Activated naive CD8-positive, alpha-beta T cell treated with anti-CD3 and anti-CD28 coated beads, Interleukin-2, amount 10 ng/mL, durations not matched to agents 7 days and 5 days (primary cell): ENCODE results near the gene CTIF. TPM values are rescaled to one million over a fixed set of nuclear protein-coding genes. Genes with fewer than 3 reads are reported as not detected.
"Not testable (repeated sequence)": the region's sequence is repeated elsewhere in the genome, so short reads cannot be mapped to it uniquely, and the experiment has no call there.

Source experiments
- ATAC-seq: fragments of 150-1000 bp; cut with Tn5 transposase; one replicate; pipeline ENCODE4 v1.10.0; 2021; ENCODE audit warnings: low read depth, moderate library complexity
- POLR2A ChIA-PET: fragments of 350-600 bp; sonication (Branson Sonifier 250); formaldehyde crosslinking; loops from one replicate; lab custom pipeline; 2021; ENCODE audit warnings: antibody characterized with exemption; lab: Charles Lee
- DNase-seq: peaks from one replicate; pipeline ENCODE4 v3.0.0; 2021
- H3K27ac Mint-ChIP-seq: one replicate; pipeline ENCODE4 v1.8.0; 2022; ENCODE audit warnings: mild to moderate bottlenecking, mixed read lengths
- H3K27me3 Mint-ChIP-seq: one replicate; pipeline ENCODE4 v1.8.0; 2022; ENCODE audit warnings: mild to moderate bottlenecking, moderate library complexity, mixed read lengths
- H3K36me3 Mint-ChIP-seq: one replicate; pipeline ENCODE4 v1.8.0; 2021; ENCODE audit warnings: mild to moderate bottlenecking, mixed read lengths
- H3K4me1 Mint-ChIP-seq: one replicate; pipeline ENCODE4 v1.8.0; 2021; ENCODE audit warnings: mixed read lengths
- H3K4me3 Mint-ChIP-seq: one replicate; pipeline ENCODE4 v1.8.0; 2022; ENCODE audit warnings: mild to moderate bottlenecking, moderate library complexity, mixed read lengths
- H3K9me3 Mint-ChIP-seq: one replicate; pipeline ENCODE4 v1.8.0; 2021; ENCODE audit warnings: mixed read lengths
- total RNA-seq, 2 experiments: library from RNA; stranded (reverse); gene quantifications; one replicate each; pipeline ENCODE4 v1.2.3, GENCODE V29; 2021

The CTIF gene
- total RNA-seq, 2 experiments from 2014 or later = 2.4 to 3.0 TPM

DNA sequence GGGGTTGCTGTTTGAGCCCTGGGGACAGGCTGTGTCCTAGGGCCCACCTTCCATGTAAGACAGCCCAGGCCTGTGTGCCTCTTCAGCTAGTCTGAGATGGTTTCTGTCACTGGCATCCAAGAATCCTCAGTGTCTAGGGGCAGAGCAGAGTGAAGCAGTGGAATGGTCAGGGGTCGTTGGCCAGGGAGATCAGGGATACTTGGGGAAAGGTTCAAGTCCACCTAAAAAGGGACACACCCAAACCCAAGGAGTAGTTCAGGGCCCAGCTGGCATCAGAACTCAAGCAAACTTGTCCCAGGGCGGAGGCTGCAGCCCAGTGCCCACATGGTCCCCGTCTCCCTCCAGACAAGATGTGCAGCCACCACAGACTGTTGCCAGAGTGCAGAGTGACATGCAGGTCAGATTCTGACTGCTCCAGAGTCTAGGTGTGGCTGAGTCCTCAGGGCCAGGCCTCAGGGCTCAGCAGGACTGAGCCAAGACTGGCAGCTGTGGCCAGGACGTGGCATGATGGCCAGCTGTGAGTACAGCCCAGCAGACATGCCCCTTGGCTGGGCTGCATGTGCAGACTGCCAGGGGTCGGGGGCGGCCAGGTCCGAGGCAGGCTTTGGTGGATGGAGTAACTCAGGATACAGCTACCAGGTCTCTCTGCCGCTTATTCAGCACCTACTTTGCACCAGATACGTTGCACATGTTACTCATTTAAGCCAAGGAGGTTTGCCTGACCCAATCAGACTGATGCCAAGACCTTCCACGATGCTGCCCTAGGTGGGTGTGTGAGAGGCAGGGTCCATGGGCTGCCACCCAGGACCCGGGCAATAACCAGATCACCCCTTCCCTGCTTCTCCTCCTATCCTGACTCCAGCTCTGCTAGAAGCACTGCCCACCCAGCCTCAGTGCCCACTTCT, 265.4 kb downstream of the CTIF start:
- peaks cover 41% of the 10 kb centered on the region for H3K4me1 Mint-ChIP-seq
- H3K4me3 Mint-ChIP-seq = no peak overlapping the region
- DNase-seq = peak; percentile 24
- H3K9me3 Mint-ChIP-seq = no peaks in the 10 kb centered on the region
- no peak for ATAC-seq
- POLR2A ChIA-PET = no interaction called here
- no peaks in the 10 kb centered on the region for H3K27me3 Mint-ChIP-seq
- peak overlapping the region; percentile 32 for H3K27ac Mint-ChIP-seq
- peaks cover 4% of the 10 kb centered on the region for H3K36me3 Mint-ChIP-seq

DNA sequence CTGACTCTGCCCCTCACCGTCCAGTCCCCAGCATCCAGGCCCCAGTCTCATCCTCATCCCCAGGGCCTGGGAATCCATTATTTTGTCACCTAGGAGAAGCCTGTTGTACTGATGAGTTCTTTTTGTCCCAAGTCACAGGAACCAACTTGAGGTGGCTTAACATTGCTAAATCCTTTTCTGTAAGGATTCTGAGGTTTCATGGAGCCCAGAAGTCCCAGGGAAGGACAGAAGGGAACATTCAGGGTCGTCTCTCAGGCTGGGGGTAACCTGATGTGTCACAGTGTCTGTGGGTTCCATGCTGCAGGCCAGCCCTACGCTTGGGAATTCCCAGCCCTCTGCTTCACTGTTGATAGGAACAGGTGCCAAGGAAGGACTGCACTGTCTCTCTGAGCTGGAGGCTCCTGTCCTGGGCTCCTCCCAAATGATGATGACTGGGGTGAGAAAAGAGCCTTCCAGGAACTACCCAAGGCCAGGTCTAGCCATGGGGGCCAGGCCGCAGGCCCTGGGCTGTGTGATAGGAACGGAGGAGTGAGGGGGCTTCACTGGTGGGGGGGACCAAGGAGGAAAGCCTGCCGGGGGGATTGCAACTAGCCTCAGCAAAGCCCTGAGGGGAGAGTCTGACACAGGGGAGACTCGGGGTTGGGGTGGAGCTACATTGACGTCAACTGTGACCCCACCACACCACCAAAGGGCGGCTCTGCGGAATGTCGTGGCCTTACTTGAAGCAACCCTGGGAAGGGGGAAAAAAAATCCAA, 266.2 kb downstream of the CTIF start:
- Mint-ChIP-seq H3K4me1 (peaks cover 41% of the 10 kb centered on the region), H3K27ac (peak overlapping the region; percentile 32), H3K27me3 (no peaks in the 10 kb centered on the region), H3K36me3 (peaks cover 5% of the 10 kb centered on the region), H3K9me3 (no peaks in the 10 kb centered on the region), H3K4me3 (no peak overlapping the region)
- POLR2A ChIA-PET = no interaction called here
- ATAC-seq (no peak), DNase-seq (peak; percentile 23)

DNA sequence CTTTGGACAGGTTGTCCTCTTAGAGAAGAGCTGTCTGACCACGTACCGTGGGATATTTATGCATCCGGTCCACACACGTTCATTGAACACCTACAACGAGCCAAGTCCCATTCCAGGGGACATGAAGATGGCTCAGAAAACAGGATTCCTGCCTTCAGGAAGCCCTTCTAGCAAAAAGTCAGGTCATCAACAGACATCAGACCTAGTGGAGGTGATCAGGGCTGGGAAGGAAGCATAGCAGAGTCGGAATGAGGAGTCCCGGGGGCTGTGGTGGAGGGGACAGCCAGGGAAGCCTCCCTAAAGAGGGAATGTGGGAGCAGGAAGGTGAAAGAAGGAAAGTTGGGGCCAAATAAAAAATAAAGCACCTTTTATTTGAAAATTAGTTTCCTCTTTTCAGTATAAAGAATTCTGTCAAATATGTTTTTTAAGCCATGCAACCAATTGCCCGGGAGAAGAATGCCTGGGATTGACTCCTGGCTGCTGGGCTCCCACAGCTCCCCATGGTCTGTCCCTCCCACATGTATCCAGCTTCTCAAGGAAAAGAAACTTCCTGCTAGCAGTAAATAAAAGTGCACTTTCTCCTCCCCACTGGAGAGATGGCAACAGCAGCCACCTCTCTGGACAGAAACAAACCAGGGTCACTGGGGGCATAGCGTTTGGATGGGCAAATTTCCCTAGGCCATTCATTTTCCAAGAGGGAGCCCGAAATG, 267.1 kb downstream of the CTIF start:
- POLR2A ChIA-PET = interaction anchor here (1.0 kb wide), 1 partner anchor 15 kb away, joined by 3 read pairs; no protein-coding TSS in a partner anchor
- Mint-ChIP-seq H3K27ac (peak overlapping the region; percentile 82), H3K27me3 (peaks cover 2% of the 10 kb centered on the region), H3K4me1 (peaks cover 42% of the 10 kb centered on the region), H3K9me3 (no peaks in the 10 kb centered on the region), H3K36me3 (peaks cover 8% of the 10 kb centered on the region), H3K4me3 (no peak overlapping the region)
- ATAC-seq (no peak), DNase-seq (peak; percentile 15)

DNA sequence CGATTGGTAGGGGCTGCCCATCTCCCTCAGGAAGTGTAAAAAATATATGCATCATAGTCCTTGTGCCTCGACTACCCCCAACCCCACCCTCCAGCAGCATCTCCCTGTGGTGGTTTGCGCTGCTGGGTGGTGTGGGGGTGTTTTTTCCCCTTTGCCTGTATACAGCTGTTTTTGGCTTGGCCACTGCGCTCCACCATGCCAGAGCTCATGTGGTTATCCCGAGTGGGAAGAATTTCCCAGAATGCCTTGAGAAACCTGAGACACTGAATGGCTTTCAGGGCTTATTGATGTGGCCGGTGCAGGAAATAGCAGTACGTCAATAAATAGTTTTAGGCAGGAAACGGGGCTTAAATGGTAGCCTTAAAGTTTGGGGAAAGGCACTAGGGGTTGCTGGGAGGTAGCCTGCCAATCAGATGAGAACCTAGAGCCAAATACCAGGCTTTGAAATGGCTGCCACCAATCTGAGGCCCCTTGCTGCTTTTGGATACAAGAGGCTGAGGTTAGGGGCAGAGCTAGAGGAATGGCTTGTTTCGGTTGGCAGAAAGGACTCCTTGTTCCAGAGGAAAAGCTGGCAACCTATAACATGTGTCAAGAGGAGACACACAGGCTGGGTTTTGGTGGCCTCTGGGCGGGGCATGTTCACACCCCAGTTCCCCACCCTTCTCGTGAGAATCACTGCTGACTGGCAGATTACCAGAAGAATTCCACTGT, 267.9 kb downstream of the CTIF start:
- Mint-ChIP-seq H3K4me3 (peak overlapping the region; percentile 25), H3K27ac (peak overlapping the region; percentile 82), H3K9me3 (no peaks in the 10 kb centered on the region), H3K27me3 (peaks cover 2% of the 10 kb centered on the region), H3K4me1 (peaks cover 40% of the 10 kb centered on the region), H3K36me3 (peaks cover 6% of the 10 kb centered on the region)
- peak; percentile 94 for ATAC-seq
- POLR2A ChIA-PET = interaction anchor here (1.0 kb wide), 2 partner anchors 15 to 27 kb away, joined by 3 to 4 read pairs; no protein-coding TSS in a partner anchor
- DNase-seq = peak; percentile 58

DNA sequence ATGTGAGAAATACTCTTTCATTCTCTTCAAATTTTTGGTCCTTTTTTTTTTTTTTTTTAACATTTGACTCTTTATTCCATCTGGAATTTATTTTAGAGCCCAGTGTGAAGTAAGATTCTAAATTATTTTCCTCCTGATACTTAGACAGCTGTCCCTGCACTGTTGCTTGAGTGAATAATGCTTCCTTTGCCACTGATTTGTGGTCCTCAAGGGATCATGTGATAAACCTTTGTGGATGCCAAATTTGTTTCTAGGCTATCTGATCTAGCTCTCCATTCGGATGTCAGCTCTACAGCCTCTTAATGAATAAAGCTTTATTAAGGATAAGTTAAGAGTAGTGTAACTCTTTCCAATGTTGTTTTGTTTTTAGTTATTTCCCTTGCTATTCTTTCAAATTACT, 269.6 kb downstream of the CTIF start:
- H3K9me3 Mint-ChIP-seq = no peaks in the 10 kb centered on the region
- no peak overlapping the region for H3K27ac Mint-ChIP-seq
- peaks cover 2% of the 10 kb centered on the region for H3K27me3 Mint-ChIP-seq
- ATAC-seq (no peak), DNase-seq (no peak)
- POLR2A ChIA-PET = no interaction called here
- peaks cover 10% of the 10 kb centered on the region for H3K36me3 Mint-ChIP-seq
- H3K4me1 Mint-ChIP-seq = peaks cover 36% of the 10 kb centered on the region
- no peak overlapping the region for H3K4me3 Mint-ChIP-seq

DNA sequence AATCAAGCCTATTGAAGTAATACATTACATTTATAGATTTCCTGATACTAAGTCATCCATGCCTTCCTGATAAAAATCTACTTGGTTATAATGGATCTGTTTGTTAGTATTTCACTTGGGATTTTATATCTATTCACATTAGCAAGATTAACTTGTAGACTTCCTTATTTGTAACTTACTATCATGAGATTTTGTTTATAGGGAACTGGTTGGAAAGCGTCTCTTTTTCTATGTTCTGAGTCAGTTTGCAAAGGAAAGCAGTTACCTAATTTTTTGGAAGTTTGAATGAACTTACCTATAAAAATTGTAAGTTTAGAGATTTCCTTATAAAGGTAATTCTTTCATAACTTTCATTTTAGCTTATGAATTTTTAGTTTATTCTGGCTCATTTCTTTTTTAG, 270.5 kb downstream of the CTIF start:
- H3K27ac Mint-ChIP-seq = no peak overlapping the region
- no peak for DNase-seq
- peaks cover 43% of the 10 kb centered on the region for H3K4me1 Mint-ChIP-seq
- H3K36me3 Mint-ChIP-seq = peaks cover 10% of the 10 kb centered on the region
- POLR2A ChIA-PET = no interaction called here
- H3K4me3 Mint-ChIP-seq = no peak overlapping the region
- peaks cover 2% of the 10 kb centered on the region for H3K27me3 Mint-ChIP-seq
- no peak for ATAC-seq
- no peaks in the 10 kb centered on the region for H3K9me3 Mint-ChIP-seq

DNA sequence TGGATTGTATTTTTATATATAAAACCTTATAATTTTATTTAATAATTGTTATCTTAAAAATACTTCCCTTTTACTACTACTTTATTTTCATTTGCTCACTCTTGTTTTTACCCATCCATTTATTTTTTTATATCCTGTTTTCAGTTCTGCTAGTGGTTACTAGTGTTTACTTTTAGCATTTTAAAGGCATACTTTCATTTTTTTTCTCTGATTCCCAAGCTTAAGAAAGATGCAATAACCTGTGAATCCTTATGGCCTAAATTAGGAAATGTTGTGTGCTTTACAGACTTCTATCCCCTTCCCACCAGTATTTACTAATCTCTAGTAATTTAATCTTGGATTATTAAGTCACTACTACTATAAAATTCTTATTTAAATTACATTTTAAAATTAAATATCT, 272.0 kb downstream of the CTIF start:
- no peak for DNase-seq
- POLR2A ChIA-PET = no interaction called here
- Mint-ChIP-seq H3K27me3 (peaks cover 2% of the 10 kb centered on the region), H3K36me3 (peaks cover 12% of the 10 kb centered on the region), H3K4me3 (peak overlapping the region; percentile 37), H3K4me1 (peaks cover 46% of the 10 kb centered on the region), H3K27ac (no peak overlapping the region), H3K9me3 (no peaks in the 10 kb centered on the region)
- ATAC-seq = no peak

DNA sequence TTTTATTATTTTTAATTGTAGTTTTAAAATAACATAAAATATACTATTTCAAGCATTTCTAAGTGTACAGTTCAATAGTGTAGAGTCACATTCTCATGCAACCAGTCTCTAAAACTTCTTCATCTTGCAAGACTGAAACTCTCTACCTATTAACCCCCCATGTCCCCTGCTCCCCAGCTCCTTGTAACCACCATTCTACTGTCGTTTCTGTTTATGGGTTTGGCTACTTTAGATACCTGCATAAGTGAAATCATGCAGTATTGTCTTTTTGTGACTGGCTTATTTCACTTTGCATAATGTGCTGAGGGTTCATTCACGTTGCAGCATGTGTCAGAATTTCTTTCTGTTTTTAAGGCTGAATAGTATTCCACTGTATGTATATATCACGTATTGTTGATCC, 272.6 kb downstream of the CTIF start:
- POLR2A ChIA-PET = no interaction called here
- ATAC-seq (no peak), DNase-seq (no peak)
- H3K27me3 Mint-ChIP-seq = peaks cover 2% of the 10 kb centered on the region
- no peaks in the 10 kb centered on the region for H3K9me3 Mint-ChIP-seq
- H3K36me3 Mint-ChIP-seq = peaks cover 12% of the 10 kb centered on the region
- peaks cover 44% of the 10 kb centered on the region for H3K4me1 Mint-ChIP-seq
- no peak overlapping the region for H3K4me3 Mint-ChIP-seq
- no peak overlapping the region for H3K27ac Mint-ChIP-seq

DNA sequence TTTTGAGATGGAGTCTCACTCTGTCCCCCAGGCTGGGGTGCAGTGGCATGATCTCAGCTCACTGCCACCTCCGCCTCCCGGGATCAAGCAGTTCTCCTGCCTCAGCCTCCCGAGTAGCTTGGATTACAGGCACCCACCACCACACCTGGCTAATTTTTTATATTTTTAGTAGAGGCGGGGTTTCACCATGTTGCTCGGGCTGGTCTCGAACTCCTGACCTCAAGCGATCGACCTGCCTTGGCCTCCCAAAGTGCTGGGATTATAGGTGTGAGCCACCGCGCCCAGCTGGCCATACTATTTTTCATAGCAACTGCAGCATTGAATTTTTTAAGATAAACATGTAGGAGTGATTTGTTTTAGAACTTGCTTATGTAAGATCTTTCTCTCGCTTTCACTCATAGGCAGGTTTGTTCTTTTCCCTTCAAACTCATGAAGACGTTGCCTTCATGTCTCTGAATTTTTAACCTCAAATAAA, 273.2 kb downstream of the CTIF start:
- not testable (repeated sequence) for H3K4me3 Mint-ChIP-seq, ATAC-seq, H3K27ac Mint-ChIP-seq, H3K9me3 Mint-ChIP-seq, H3K27me3 Mint-ChIP-seq
- POLR2A ChIA-PET = interaction anchor here (0.7 kb wide), 1 partner anchor 102 kb away, joined by 3 read pairs; no protein-coding TSS in a partner anchor
- DNase-seq = peak; percentile 8
- Mint-ChIP-seq H3K4me1 (peaks cover 38% of the 10 kb centered on the region), H3K36me3 (peaks cover 12% of the 10 kb centered on the region)

DNA sequence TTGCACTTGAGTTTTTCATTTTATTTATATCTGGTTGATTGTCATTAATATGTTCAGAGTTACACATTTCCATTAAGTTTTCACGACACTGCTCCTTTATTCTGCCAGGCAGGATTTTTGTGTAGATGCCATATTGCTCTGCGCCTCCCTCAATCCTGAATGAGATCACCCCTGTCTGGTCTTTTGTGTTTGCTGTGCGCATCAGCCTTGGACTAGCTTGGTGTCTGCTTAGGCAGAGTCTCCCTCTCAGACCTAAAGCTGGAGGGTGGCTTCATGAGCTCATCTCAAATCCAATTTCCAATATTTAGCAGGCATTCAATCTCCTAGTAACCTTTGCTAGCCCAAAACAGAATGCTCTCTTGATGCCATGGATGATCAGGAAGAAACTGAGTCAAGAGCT, 274.5 kb downstream of the CTIF start:
- Mint-ChIP-seq H3K27me3 (peaks cover 2% of the 10 kb centered on the region), H3K27ac (peak overlapping the region; percentile 84), H3K4me1 (peaks cover 33% of the 10 kb centered on the region), H3K4me3 (no peak overlapping the region), H3K9me3 (no peaks in the 10 kb centered on the region), H3K36me3 (peaks cover 11% of the 10 kb centered on the region)
- no peak for ATAC-seq
- DNase-seq = peak; percentile 1
- POLR2A ChIA-PET = interaction anchor here (2.1 kb wide), 1 partner anchor 19 kb away, joined by 5 read pairs; no protein-coding TSS in a partner anchor

DNA sequence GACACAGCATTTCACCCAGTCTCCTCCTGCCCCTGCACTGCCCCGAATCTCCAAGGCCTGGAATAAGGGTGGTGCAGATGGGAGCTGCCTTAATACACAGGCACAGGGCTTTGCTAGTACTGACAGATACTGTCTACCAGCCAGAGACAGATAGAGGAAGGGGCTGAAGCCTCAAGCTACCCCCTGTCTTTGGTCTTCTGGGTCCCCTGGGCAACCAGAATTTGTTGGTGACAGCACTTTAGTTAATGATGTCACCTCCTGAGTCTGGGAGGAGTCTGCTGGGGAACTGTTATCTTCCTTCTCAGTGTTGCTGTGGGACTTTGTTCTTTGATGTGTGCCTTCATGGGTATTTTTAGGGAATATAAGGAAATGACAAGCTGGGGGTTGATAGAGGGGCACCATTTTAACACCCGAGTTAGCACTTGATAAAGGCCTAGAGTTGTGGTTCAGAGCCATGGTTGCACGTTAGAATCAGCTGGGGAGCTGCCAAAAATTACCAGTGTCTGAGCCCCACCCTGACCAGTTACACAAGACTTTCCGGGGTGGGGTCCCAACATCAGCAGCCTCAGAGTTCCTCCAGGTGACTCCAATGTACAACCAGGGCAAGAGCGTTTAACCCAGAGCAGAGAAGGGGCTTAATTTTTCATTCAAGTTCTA, 275.1 kb downstream of the CTIF start:
- peaks cover 2% of the 10 kb centered on the region for H3K27me3 Mint-ChIP-seq
- peaks cover 9% of the 10 kb centered on the region for H3K36me3 Mint-ChIP-seq
- H3K27ac Mint-ChIP-seq = peak overlapping the region; percentile 84
- ATAC-seq (peak; percentile 62), DNase-seq (peak; percentile 17)
- POLR2A ChIA-PET = interaction anchor here (1.0 to 2.1 kb wide), 3 partner anchors 19 to 138 kb away, joined by 3 to 5 read pairs (median 3); no protein-coding TSS in a partner anchor
- H3K9me3 Mint-ChIP-seq = no peaks in the 10 kb centered on the region
- no peak overlapping the region for H3K4me3 Mint-ChIP-seq
- peaks cover 28% of the 10 kb centered on the region for H3K4me1 Mint-ChIP-seq
